HG02759 (cell line): Measurements from ENCODE around the gene CHPT1.
A peak's percentile ranks its signal among the peaks of the same experiment; 100 is the strongest.

Source experiments
- ATAC-seq: cut with Tn5 transposase; IDR thresholded peaks from one replicate; pipeline ENCODE4 v1.9.1; 2021; ENCODE audit warnings: mild to moderate bottlenecking, moderate library complexity; ENCODE audit not compliant: unreplicated experiment

Gene CHPT1

GRCh38 chr12:101761350-101761749, 63.9 kb downstream of the CHPT1 start:
- no peak for ATAC-seq

GRCh38 chr12:101761781-101762180, 64.3 kb downstream of the CHPT1 start:
- no peak for ATAC-seq

GRCh38 chr12:101763246-101763931, 65.9 kb downstream of the CHPT1 start:
- no peak for ATAC-seq

GRCh38 chr12:101764051-101764792, 66.8 kb downstream of the CHPT1 start:
- ATAC-seq = no peak

- ATAC-seq = no peak
Measured at GRCh38 chr12:101767537-101767936, 70.1 kb downstream of the CHPT1 start.

- no peak for ATAC-seq
Measured at GRCh38 chr12:101768781-101769180, 71.3 kb downstream of the CHPT1 start.

GRCh38 chr12:101769865-101770264, 72.4 kb downstream of the CHPT1 start:
- no peak for ATAC-seq

- no peak for ATAC-seq
Measured at GRCh38 chr12:101772012-101772775, 74.8 kb downstream of the CHPT1 start.

GRCh38 chr12:101773650-101774162, 76.3 kb downstream of the CHPT1 start:
- ATAC-seq = peak; percentile 63

- ATAC-seq = no peak
Measured at GRCh38 chr12:101775816-101776215, 78.4 kb downstream of the CHPT1 start.

- ATAC-seq = no peak
Measured at GRCh38 chr12:101777485-101777884, 80.0 kb downstream of the CHPT1 start.

- no peak for ATAC-seq
Measured at GRCh38 chr12:101777978-101778377, 80.5 kb downstream of the CHPT1 start.
